GM18870 (cell line): ENCODE results near the gene CUEDC1.
A peak's percentile ranks its signal among the peaks of the same experiment; 100 is the strongest.

Experiments used
- ATAC-seq: cut with Tn5 transposase; IDR thresholded peaks from one replicate; pipeline ENCODE4 v1.9.1; 2021; ENCODE audit warnings: moderate library complexity; ENCODE audit not compliant: unreplicated experiment

CUEDC1 gene

GRCh38 chr17:57866319-57866718, 88.9 kb downstream of the CUEDC1 start:
- no peak for ATAC-seq

- ATAC-seq = no peak
These were observed 90.9 kb downstream of the CUEDC1 start for GRCh38 chr17:57864273-57864672.

- no peak for ATAC-seq
These were observed 92.2 kb downstream of the CUEDC1 start for GRCh38 chr17:57862694-57863667.

- no peak for ATAC-seq
These were observed 93.2 kb downstream of the CUEDC1 start for GRCh38 chr17:57861790-57862693.

- no peak for ATAC-seq
These were observed 94.0 kb downstream of the CUEDC1 start for GRCh38 chr17:57861000-57861789.

GRCh38 chr17:57860414-57860999, 94.7 kb downstream of the CUEDC1 start:
- ATAC-seq = no peak

- no peak for ATAC-seq
These were observed 95.4 kb downstream of the CUEDC1 start for GRCh38 chr17:57859601-57860413.

GRCh38 chr17:57858838-57859237, 96.4 kb downstream of the CUEDC1 start:
- ATAC-seq = no peak

GRCh38 chr17:57856792-57857620, 98.2 kb downstream of the CUEDC1 start:
- ATAC-seq = no peak

- ATAC-seq = no peak
These were observed 99.7 kb downstream of the CUEDC1 start for GRCh38 chr17:57855391-57856035.

GRCh38 chr17:57853695-57854094, 101.5 kb downstream of the CUEDC1 start:
- no peak for ATAC-seq

GRCh38 chr17:57852955-57853328, 102.3 kb downstream of the CUEDC1 start:
- no peak for ATAC-seq

- ATAC-seq = no peak
These were observed 102.9 kb downstream of the CUEDC1 start for GRCh38 chr17:57852092-57852954.

- ATAC-seq = peak; percentile 85
These were observed 105.1 kb downstream of the CUEDC1 start, which contains the start of gene MRPS23 for GRCh38 chr17:57849874-57850754. Gene MRPS23, minus strand, starts transcription at chr17:57850044. Its CDS starts 34 bp downstream, at chr17:57850010.

GRCh38 chr17:57849163-57849873, 105.9 kb downstream of the CUEDC1 start:
- peak; percentile 43 for ATAC-seq
